ENCODE measurements around the gene BMP7.
"Not testable (repeated sequence)": the region's sequence is repeated elsewhere in the genome, so short reads cannot be mapped to it uniquely, and the experiment has no call there.

The BMP7 gene

GRCh38 chr20:57249772-57250171 is 16.7 kb downstream of the BMP7 start:
- no peak for DNase-seq (ENCODE audit: low read depth in 2 of 2)

GRCh38 chr20:57249073-57249472 is 17.4 kb downstream of the BMP7 start:
- no peak for DNase-seq (ENCODE audit: low read depth in 2 of 2)

- DNase-seq (ENCODE audit: low read depth in 2 of 2), result no peak
Measured at GRCh38 chr20:57248132-57248797, 18.2 kb downstream of the BMP7 start.

GRCh38 chr20:57247292-57247965 is 19.0 kb downstream of the BMP7 start:
- no peak for DNase-seq (ENCODE audit: low read depth in 2 of 2)

- no peak for DNase-seq (ENCODE audit: low read depth in 2 of 2)
Measured at GRCh38 chr20:57245997-57246396, 20.4 kb downstream of the BMP7 start.

- DNase-seq (ENCODE audit: low read depth in 2 of 2), result no peak
Measured at GRCh38 chr20:57244627-57245214, 21.7 kb downstream of the BMP7 start.

- no peak for DNase-seq (ENCODE audit: low read depth in 2 of 2)
Measured at GRCh38 chr20:57244221-57244585, 22.2 kb downstream of the BMP7 start.

- DNase-seq (ENCODE audit: low read depth in 2 of 2), result no peak
Measured at GRCh38 chr20:57243480-57244220, 22.8 kb downstream of the BMP7 start.

GRCh38 chr20:57242414-57242813 is 24.0 kb downstream of the BMP7 start:
- DNase-seq (ENCODE audit: low read depth in 2 of 2), result no peak

- no peak for DNase-seq (ENCODE audit: low read depth in 2 of 2)
Measured at GRCh38 chr20:57241363-57241991, 25.0 kb downstream of the BMP7 start.

- DNase-seq (ENCODE audit: low read depth in 2 of 2), result no peak
Measured at GRCh38 chr20:57240581-57241362, 25.7 kb downstream of the BMP7 start.

- not testable (repeated sequence) for DNase-seq (ENCODE audit: low read depth in 2 of 2)
Measured at GRCh38 chr20:57239725-57240124, 26.7 kb downstream of the BMP7 start.

GRCh38 chr20:57239324-57239723 is 27.1 kb downstream of the BMP7 start:
- DNase-seq (ENCODE audit: low read depth in 2 of 2), result not testable (repeated sequence)

- no peak for DNase-seq (ENCODE audit: low read depth in 2 of 2)
Measured at GRCh38 chr20:57238089-57238488, 28.4 kb downstream of the BMP7 start.

- no peak for DNase-seq (ENCODE audit: low read depth in 2 of 2)
Measured at GRCh38 chr20:57237585-57237953, 28.9 kb downstream of the BMP7 start.

- DNase-seq (ENCODE audit: low read depth in 2 of 2), result no peak
Measured at GRCh38 chr20:57236813-57237584, 29.4 kb downstream of the BMP7 start.

GRCh38 chr20:57234556-57235251 is 31.7 kb downstream of the BMP7 start:
- DNase-seq (ENCODE audit: low read depth in 2 of 2), result no peak

GRCh38 chr20:57231951-57232428 is 34.5 kb downstream of the BMP7 start:
- DNase-seq (ENCODE audit: low read depth in 2 of 2), result no peak

- no peak for DNase-seq (ENCODE audit: low read depth in 2 of 2)
Measured at GRCh38 chr20:57231161-57231560, 35.3 kb downstream of the BMP7 start.

- no peak for DNase-seq (ENCODE audit: low read depth in 2 of 2)
Measured at GRCh38 chr20:57230247-57230646, 36.2 kb downstream of the BMP7 start.

Data from stimulated activated CD4-positive, alpha-beta T cell treated with anti-CD3 and anti-CD28 coated beads, Interleukin-12 subunit alpha, Interleukin-12 subunit beta, amount 100 ng/mL, for 24 hours (primary cell).